Upper lobe of left lung (tissue), 4 donors: Measurements from ENCODE around the gene RAPGEF2.

ENCODE experiments used
- EP300 ChIP-seq, 4 donors: sonication (generic); formaldehyde crosslinking; IDR thresholded peaks; one replicate each; pipeline ENCODE4 v1.5.1; 2017; ENCODE audit warnings: antibody characterized with exemption in 4 of 4, control low read depth in 2 of 4
- TF ChIP-seq, protein P1 (sequence below), 6 experiments: fragments of 450-650 bp in 4 of 6; fragments of 200-600 bp in 2 of 6; sonication (generic) in 2 of 6; IDR thresholded peaks; one replicate each; pipeline ENCODE4 v1.5.1; 2016 to 2019; ENCODE audit warnings: antibody characterized with exemption in 6 of 6

DNA sequence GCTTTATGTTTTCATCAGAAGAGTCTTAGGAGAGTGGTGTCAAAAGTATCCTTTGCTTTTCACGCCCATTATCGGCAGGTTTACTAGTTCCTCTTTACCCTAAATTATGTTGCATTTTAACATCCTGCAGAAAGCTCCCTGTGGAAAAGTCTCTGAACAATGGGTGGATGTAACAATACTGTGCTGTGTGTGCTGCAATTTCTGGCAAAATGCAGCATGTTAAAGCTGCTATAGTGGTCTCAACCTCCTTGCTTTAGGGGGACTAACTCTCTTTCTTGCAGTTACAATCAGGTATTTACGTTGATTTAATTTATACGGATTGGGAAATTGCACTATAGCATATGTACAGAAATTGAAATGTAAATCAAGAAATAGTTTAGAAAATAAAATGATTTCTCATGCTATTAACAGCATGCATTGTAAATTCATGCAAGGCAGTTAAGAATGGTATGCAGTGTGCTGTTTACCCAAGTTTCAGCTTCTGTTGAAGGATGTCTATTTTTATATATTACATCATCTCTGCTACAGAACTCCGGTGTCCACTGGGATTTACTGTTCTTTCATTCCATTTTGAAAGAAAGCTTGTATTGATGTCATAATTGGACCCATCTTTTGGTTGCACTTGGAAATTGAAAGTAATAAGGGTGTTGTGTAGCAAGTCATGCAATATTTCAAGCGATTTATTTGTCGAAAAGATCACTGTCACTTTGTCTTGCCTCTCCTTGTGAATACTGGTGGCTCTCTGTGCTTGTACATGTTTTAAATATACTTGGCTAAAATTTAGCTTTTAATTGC is 145.7 kb downstream of the RAPGEF2 start:
- TF ChIP-seq, protein P1, sequence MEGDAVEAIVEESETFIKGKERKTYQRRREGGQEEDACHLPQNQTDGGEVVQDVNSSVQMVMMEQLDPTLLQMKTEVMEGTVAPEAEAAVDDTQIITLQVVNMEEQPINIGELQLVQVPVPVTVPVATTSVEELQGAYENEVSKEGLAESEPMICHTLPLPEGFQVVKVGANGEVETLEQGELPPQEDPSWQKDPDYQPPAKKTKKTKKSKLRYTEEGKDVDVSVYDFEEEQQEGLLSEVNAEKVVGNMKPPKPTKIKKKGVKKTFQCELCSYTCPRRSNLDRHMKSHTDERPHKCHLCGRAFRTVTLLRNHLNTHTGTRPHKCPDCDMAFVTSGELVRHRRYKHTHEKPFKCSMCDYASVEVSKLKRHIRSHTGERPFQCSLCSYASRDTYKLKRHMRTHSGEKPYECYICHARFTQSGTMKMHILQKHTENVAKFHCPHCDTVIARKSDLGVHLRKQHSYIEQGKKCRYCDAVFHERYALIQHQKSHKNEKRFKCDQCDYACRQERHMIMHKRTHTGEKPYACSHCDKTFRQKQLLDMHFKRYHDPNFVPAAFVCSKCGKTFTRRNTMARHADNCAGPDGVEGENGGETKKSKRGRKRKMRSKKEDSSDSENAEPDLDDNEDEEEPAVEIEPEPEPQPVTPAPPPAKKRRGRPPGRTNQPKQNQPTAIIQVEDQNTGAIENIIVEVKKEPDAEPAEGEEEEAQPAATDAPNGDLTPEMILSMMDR (IDR thresholded peaks at IDR 0.05), result no peak
- TF ChIP-seq EP300 (IDR thresholded peaks at IDR 0.05), result no peak
